OCI-LY1 (cell line): ENCODE measurements around the gene ELFN2.

Experiments
- CTCF ChIP-seq: fragments of 200-600 bp; sonication (generic), shearing (Covaris generic); IDR thresholded peaks from 2 replicates; pipeline ENCODE4 v1.5.1; 2017; ENCODE audit warnings: mild to moderate bottlenecking, antibody characterized with exemption, low read length, moderate library complexity, mixed read lengths
- EZH2 ChIP-seq: fragments of 200-600 bp; sonication (generic), shearing (Covaris generic); IDR thresholded peaks from 2 replicates; pipeline ENCODE4 v1.8.0; 2017; ENCODE audit warnings: borderline replicate concordance, mixed run types, mild to moderate bottlenecking, antibody characterized with exemption, low read length, moderate library complexity, mixed read lengths

GRCh38 chr22:37415210-37415609, 12.1 kb downstream of the ELFN2 start:
- no peak for TF ChIP-seq CTCF
- TF ChIP-seq EZH2 = no peak
